ENCODE measurements around the gene MATN1. TPM values are rescaled to one million over a fixed set of nuclear protein-coding genes. Genes with fewer than 3 reads are reported as not detected.
A peak's percentile ranks its signal among the peaks of the same experiment; 100 is the strongest.

MATN1 gene
- polyA plus RNA-seq, 1 donor (not counting 4 experiments of a cell fraction or from before 2014, with no cell fraction given) = 0.05 TPM

- dilution Hi-C loops (cut with MboI; ENCODE audit: extremely low pct_ligation_motif_present, low sequenced_read_pairs) = no loop called here
- TF ChIP-seq, protein P1, sequence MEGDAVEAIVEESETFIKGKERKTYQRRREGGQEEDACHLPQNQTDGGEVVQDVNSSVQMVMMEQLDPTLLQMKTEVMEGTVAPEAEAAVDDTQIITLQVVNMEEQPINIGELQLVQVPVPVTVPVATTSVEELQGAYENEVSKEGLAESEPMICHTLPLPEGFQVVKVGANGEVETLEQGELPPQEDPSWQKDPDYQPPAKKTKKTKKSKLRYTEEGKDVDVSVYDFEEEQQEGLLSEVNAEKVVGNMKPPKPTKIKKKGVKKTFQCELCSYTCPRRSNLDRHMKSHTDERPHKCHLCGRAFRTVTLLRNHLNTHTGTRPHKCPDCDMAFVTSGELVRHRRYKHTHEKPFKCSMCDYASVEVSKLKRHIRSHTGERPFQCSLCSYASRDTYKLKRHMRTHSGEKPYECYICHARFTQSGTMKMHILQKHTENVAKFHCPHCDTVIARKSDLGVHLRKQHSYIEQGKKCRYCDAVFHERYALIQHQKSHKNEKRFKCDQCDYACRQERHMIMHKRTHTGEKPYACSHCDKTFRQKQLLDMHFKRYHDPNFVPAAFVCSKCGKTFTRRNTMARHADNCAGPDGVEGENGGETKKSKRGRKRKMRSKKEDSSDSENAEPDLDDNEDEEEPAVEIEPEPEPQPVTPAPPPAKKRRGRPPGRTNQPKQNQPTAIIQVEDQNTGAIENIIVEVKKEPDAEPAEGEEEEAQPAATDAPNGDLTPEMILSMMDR (optimal IDR thresholded peaks at IDR 0.05 in 1 of 3, IDR thresholded peaks at IDR 0.05 in 1 of 3, conservative IDR thresholded peaks at IDR 0.05 in 1 of 3; ENCODE audit: extremely low read depth in 1 of 3, insufficient read depth in 2 of 3, low read length in 3 of 3) = no peak
- TF ChIP-seq EZH2 (IDR thresholded peaks at IDR 0.05; ENCODE audit: low read length) = no peak
- H4K20me1 ChIP-seq (ENCODE audit: control insufficient read depth, extremely low read depth, insufficient read depth, low read length) = no peaks in the 10 kb centered on the region
- no peaks in the 10 kb centered on the region for H3K9me3 ChIP-seq (ENCODE audit: control insufficient read depth, low read depth, low read length)
- FAIRE-seq (peak; percentile 81), DNase-seq (ENCODE audit: low read depth, low spot score) (no peak)
- H3K9me1 ChIP-seq (ENCODE audit: control insufficient read depth, extremely low read depth, insufficient read depth, low read length) = no peaks in the 10 kb centered on the region
- no peak overlapping the region for H3K4me2 ChIP-seq (ENCODE audit: control insufficient read depth, extremely low read depth, insufficient read depth, low read depth, low read length)
- no peak overlapping the region for H2AFZ ChIP-seq (ENCODE audit: control insufficient read depth, low read length)
- no peaks in the 10 kb centered on the region for H3K36me3 ChIP-seq (ENCODE audit: control insufficient read depth in 2 of 2, extremely low read depth in 1 of 2, insufficient read depth in 2 of 2, low read length in 2 of 2)
- no peak overlapping the region for H3K9ac ChIP-seq (ENCODE audit: control insufficient read depth, extremely low read depth, insufficient read depth, low read length)
- no peak overlapping the region for H3K27ac ChIP-seq (ENCODE audit: control insufficient read depth, insufficient read depth, low read length)
- H3K79me2 ChIP-seq (ENCODE audit: control insufficient read depth, insufficient read depth, low read length) = no peaks in the 10 kb centered on the region
- H3K27me3 ChIP-seq (ENCODE audit: control insufficient read depth, extremely low read depth, insufficient read depth, low read length) = no peaks in the 10 kb centered on the region
- H3K4me3 ChIP-seq (ENCODE audit: control insufficient read depth in 2 of 3, extremely low read depth in 1 of 3, insufficient read depth in 2 of 3, low read depth in 1 of 3, low read length in 3 of 3) = no peak overlapping the region
- H3K4me1 ChIP-seq (ENCODE audit: control insufficient read depth, extremely low read depth, insufficient read depth, low read length) = peaks cover 19% of the 10 kb centered on the region
Measured at GRCh38 chr1:30714536-30715090, 8.8 kb downstream of the MATN1 start.

- no peak for DNase-seq (ENCODE audit: low read depth, low spot score)
- H3K27me3 ChIP-seq (ENCODE audit: control insufficient read depth, extremely low read depth, insufficient read depth, low read length) = no peaks in the 10 kb centered on the region
- dilution Hi-C loops (cut with MboI; ENCODE audit: extremely low pct_ligation_motif_present, low sequenced_read_pairs) = no loop called here
Measured at GRCh38 chr1:30714025-30714424, 9.4 kb downstream of the MATN1 start.

More at GRCh38 chr1:30714025-30714424, 9.4 kb downstream of the MATN1 start:
- Histone ChIP-seq H3K36me3 (ENCODE audit: control insufficient read depth in 2 of 2, extremely low read depth in 1 of 2, insufficient read depth in 2 of 2, low read length in 2 of 2) (no peaks in the 10 kb centered on the region), H3K4me2 (ENCODE audit: control insufficient read depth, extremely low read depth, insufficient read depth, low read depth, low read length) (no peak overlapping the region), H3K79me2 (ENCODE audit: control insufficient read depth, insufficient read depth, low read length) (no peaks in the 10 kb centered on the region), H3K9ac (ENCODE audit: control insufficient read depth, extremely low read depth, insufficient read depth, low read length) (no peak overlapping the region), H3K27ac (ENCODE audit: control insufficient read depth, insufficient read depth, low read length) (no peak overlapping the region), H4K20me1 (ENCODE audit: control insufficient read depth, extremely low read depth, insufficient read depth, low read length) (no peaks in the 10 kb centered on the region), H2AFZ (ENCODE audit: control insufficient read depth, low read length) (no peak overlapping the region), H3K4me3 (ENCODE audit: control insufficient read depth in 2 of 3, extremely low read depth in 1 of 3, insufficient read depth in 2 of 3, low read depth in 1 of 3, low read length in 3 of 3) (no peak overlapping the region), H3K9me1 (ENCODE audit: control insufficient read depth, extremely low read depth, insufficient read depth, low read length) (no peaks in the 10 kb centered on the region), H3K4me1 (ENCODE audit: control insufficient read depth, extremely low read depth, insufficient read depth, low read length) (peaks cover 13% of the 10 kb centered on the region), H3K9me3 (ENCODE audit: control insufficient read depth, low read depth, low read length) (no peaks in the 10 kb centered on the region)
- no peak for FAIRE-seq
- TF ChIP-seq EZH2 (IDR thresholded peaks at IDR 0.05; ENCODE audit: low read length) = no peak
- TF ChIP-seq, protein P1 (optimal IDR thresholded peaks at IDR 0.05 in 1 of 3, IDR thresholded peaks at IDR 0.05 in 1 of 3, conservative IDR thresholded peaks at IDR 0.05 in 1 of 3; ENCODE audit: extremely low read depth in 1 of 3, insufficient read depth in 2 of 3, low read length in 3 of 3) = no peak

All from keratinocyte (primary cell).